ENCODE results near the gene ZSCAN5A.
A peak's percentile ranks its signal among the peaks of the same experiment; 100 is the strongest.
"Not testable (repeated sequence)": the region's sequence is repeated elsewhere in the genome, so short reads cannot be mapped to it uniquely, and the experiment has no call there.

The ZSCAN5A gene

GRCh38 chr19:56273563-56274117 lies 41.0 kb downstream of the ZSCAN5A start:
- H3K4me3 Mint-ChIP-seq = no peak overlapping the region
- H3K36me3 Mint-ChIP-seq (ENCODE audit: low read depth) = peaks cover 30% of the 10 kb centered on the region
- no peaks in the 10 kb centered on the region for H3K9me3 Mint-ChIP-seq
- no peak overlapping the region for H3K27ac Mint-ChIP-seq
- peaks cover 38% of the 10 kb centered on the region for H3K4me1 Mint-ChIP-seq (ENCODE audit: low read depth)
- intact Hi-C loops (cut with micrococcal nuclease) = no loop called here
- no peaks in the 10 kb centered on the region for H3K27me3 Mint-ChIP-seq

- H3K4me3 Mint-ChIP-seq = no peak within 1 kb of the TSS
- H3K27ac Mint-ChIP-seq = peak within 1 kb of the TSS; percentile 80
- intact Hi-C loops (cut with micrococcal nuclease) = no loop called here
- peaks cover 38% of the 10 kb centered on the region for H3K4me1 Mint-ChIP-seq (ENCODE audit: low read depth)
- H3K27me3 Mint-ChIP-seq = no peaks in the 10 kb centered on the region
- H3K9me3 Mint-ChIP-seq = no peaks in the 10 kb centered on the region
- H3K36me3 Mint-ChIP-seq (ENCODE audit: low read depth) = peaks cover 21% of the 10 kb centered on the region
These were observed 42.4 kb downstream of the ZSCAN5A start, which contains the start of gene EDDM13 for GRCh38 chr19:56272161-56272798. TSS of gene EDDM13 (plus strand) at chr19:56272748. CDS start at chr19:56272835, 87 bp downstream.

- Mint-ChIP-seq H3K27ac (peak overlapping the region; percentile 80), H3K4me3 (no peak overlapping the region), H3K4me1 (ENCODE audit: low read depth) (peaks cover 38% of the 10 kb centered on the region), H3K9me3 (no peaks in the 10 kb centered on the region), H3K36me3 (ENCODE audit: low read depth) (peaks cover 20% of the 10 kb centered on the region), H3K27me3 (no peaks in the 10 kb centered on the region)
- intact Hi-C loops (cut with micrococcal nuclease) = no loop called here
These were observed 43.5 kb downstream of the ZSCAN5A start for GRCh38 chr19:56271151-56271550.

GRCh38 chr19:56270676-56271075 lies 44.0 kb downstream of the ZSCAN5A start:
- H3K36me3 Mint-ChIP-seq (ENCODE audit: low read depth) = peaks cover 15% of the 10 kb centered on the region
- H3K9me3 Mint-ChIP-seq = no peaks in the 10 kb centered on the region
- intact Hi-C loops (cut with micrococcal nuclease) = no loop called here
- no peak overlapping the region for H3K4me3 Mint-ChIP-seq
- peaks cover 38% of the 10 kb centered on the region for H3K4me1 Mint-ChIP-seq (ENCODE audit: low read depth)
- H3K27me3 Mint-ChIP-seq = no peaks in the 10 kb centered on the region
- peak overlapping the region; percentile 80 for H3K27ac Mint-ChIP-seq

GRCh38 chr19:56269348-56269747 lies 45.3 kb downstream of the ZSCAN5A start:
- no peaks in the 10 kb centered on the region for H3K9me3 Mint-ChIP-seq
- H3K27me3 Mint-ChIP-seq = no peaks in the 10 kb centered on the region
- H3K4me3 Mint-ChIP-seq = no peak overlapping the region
- H3K36me3 Mint-ChIP-seq (ENCODE audit: low read depth) = peaks cover 15% of the 10 kb centered on the region
- H3K27ac Mint-ChIP-seq = peak overlapping the region; percentile 2
- intact Hi-C loops (cut with micrococcal nuclease) = no loop called here
- H3K4me1 Mint-ChIP-seq (ENCODE audit: low read depth) = peaks cover 47% of the 10 kb centered on the region

- intact Hi-C loops (cut with micrococcal nuclease) = no loop called here
- no peaks in the 10 kb centered on the region for H3K27me3 Mint-ChIP-seq
- H3K4me1 Mint-ChIP-seq (ENCODE audit: low read depth) = peaks cover 31% of the 10 kb centered on the region
- no peak overlapping the region for H3K27ac Mint-ChIP-seq
- peaks cover 7% of the 10 kb centered on the region for H3K36me3 Mint-ChIP-seq (ENCODE audit: low read depth)
- H3K4me3 Mint-ChIP-seq = no peak overlapping the region
- no peaks in the 10 kb centered on the region for H3K9me3 Mint-ChIP-seq
These were observed 48.6 kb downstream of the ZSCAN5A start for GRCh38 chr19:56266051-56266450.

- Mint-ChIP-seq H3K4me3 (no peak overlapping the region), H3K27me3 (no peaks in the 10 kb centered on the region), H3K27ac (no peak overlapping the region), H3K9me3 (no peaks in the 10 kb centered on the region), H3K36me3 (ENCODE audit: low read depth) (peaks cover 5% of the 10 kb centered on the region), H3K4me1 (ENCODE audit: low read depth) (peaks cover 18% of the 10 kb centered on the region)
- intact Hi-C loops (cut with micrococcal nuclease) = no loop called here
These were observed 51.3 kb downstream of the ZSCAN5A start for GRCh38 chr19:56263319-56263718.

- intact Hi-C loops (cut with micrococcal nuclease); H3K9me3 Mint-ChIP-seq; H3K27me3 Mint-ChIP-seq; H3K36me3 Mint-ChIP-seq (ENCODE audit: low read depth); H3K4me3 Mint-ChIP-seq; H3K27ac Mint-ChIP-seq: not testable (repeated sequence)
- peaks cover 18% of the 10 kb centered on the region for H3K4me1 Mint-ChIP-seq (ENCODE audit: low read depth)
These were observed 52.7 kb downstream of the ZSCAN5A start for GRCh38 chr19:56261932-56262331.

GRCh38 chr19:56261145-56261544 lies 53.5 kb downstream of the ZSCAN5A start:
- Mint-ChIP-seq H3K4me3 (no peak overlapping the region), H3K4me1 (ENCODE audit: low read depth) (peaks cover 18% of the 10 kb centered on the region), H3K27ac (no peak overlapping the region), H3K27me3 (no peaks in the 10 kb centered on the region), H3K9me3 (no peaks in the 10 kb centered on the region), H3K36me3 (ENCODE audit: low read depth) (peaks cover 8% of the 10 kb centered on the region)
- intact Hi-C loops (cut with micrococcal nuclease) = no loop called here

- Mint-ChIP-seq H3K27ac (no peak overlapping the region), H3K36me3 (ENCODE audit: low read depth) (peaks cover 8% of the 10 kb centered on the region), H3K9me3 (no peaks in the 10 kb centered on the region), H3K27me3 (no peaks in the 10 kb centered on the region), H3K4me3 (no peak overlapping the region), H3K4me1 (ENCODE audit: low read depth) (peaks cover 5% of the 10 kb centered on the region)
- intact Hi-C loops (cut with micrococcal nuclease) = loop anchor here (10.0 kb wide), 2 partner anchors 47 to 183 kb away; no protein-coding TSS in a partner anchor
These were observed 56.4 kb downstream of the ZSCAN5A start for GRCh38 chr19:56258272-56258671.

- intact Hi-C loops (cut with micrococcal nuclease) = loop anchor here (1.0 to 10.0 kb wide), 3 partner anchors 51 to 179 kb away; no protein-coding TSS in a partner anchor
- Mint-ChIP-seq H3K4me1 (ENCODE audit: low read depth) (no peaks in the 10 kb centered on the region), H3K4me3 (no peak overlapping the region)
These were observed 60.9 kb downstream of the ZSCAN5A start for GRCh38 chr19:56253737-56254136.

GRCh38 chr19:56252699-56253422 lies 61.8 kb downstream of the ZSCAN5A start:
- H3K27ac Mint-ChIP-seq = peak overlapping the region; percentile 24
- H3K4me3 Mint-ChIP-seq = no peak overlapping the region
- intact Hi-C loops (cut with micrococcal nuclease) = loop anchor here (1.0 to 10.0 kb wide), 3 partner anchors 52 to 178 kb away; no protein-coding TSS in a partner anchor

More at GRCh38 chr19:56253737-56254136, 60.9 kb downstream of the ZSCAN5A start:
- H3K9me3 Mint-ChIP-seq = peaks cover 10% of the 10 kb centered on the region
- H3K36me3 Mint-ChIP-seq (ENCODE audit: low read depth) = peaks cover 7% of the 10 kb centered on the region
- H3K27me3 Mint-ChIP-seq = no peaks in the 10 kb centered on the region
- no peak overlapping the region for H3K27ac Mint-ChIP-seq

GRCh38 chr19:56248736-56249338 lies 65.8 kb downstream of the ZSCAN5A start:
- intact Hi-C loops (cut with micrococcal nuclease) = not testable (repeated sequence)

More at GRCh38 chr19:56252699-56253422, 61.8 kb downstream of the ZSCAN5A start:
- H3K9me3 Mint-ChIP-seq = peaks cover 10% of the 10 kb centered on the region
- no peaks in the 10 kb centered on the region for H3K4me1 Mint-ChIP-seq (ENCODE audit: low read depth)
- H3K36me3 Mint-ChIP-seq (ENCODE audit: low read depth) = no peaks in the 10 kb centered on the region
- no peaks in the 10 kb centered on the region for H3K27me3 Mint-ChIP-seq

GRCh38 chr19:56245764-56246163 lies 68.9 kb downstream of the ZSCAN5A start:
- H3K9me3 Mint-ChIP-seq; H3K4me1 Mint-ChIP-seq (ENCODE audit: low read depth); intact Hi-C loops (cut with micrococcal nuclease); H3K27me3 Mint-ChIP-seq; H3K4me3 Mint-ChIP-seq; H3K27ac Mint-ChIP-seq: not testable (repeated sequence)
- H3K36me3 Mint-ChIP-seq (ENCODE audit: low read depth) = peaks cover 15% of the 10 kb centered on the region

More at GRCh38 chr19:56248736-56249338, 65.8 kb downstream of the ZSCAN5A start:
- not testable (repeated sequence) for H3K36me3 Mint-ChIP-seq (ENCODE audit: low read depth); H3K9me3 Mint-ChIP-seq; H3K27ac Mint-ChIP-seq; H3K4me1 Mint-ChIP-seq (ENCODE audit: low read depth); H3K4me3 Mint-ChIP-seq; H3K27me3 Mint-ChIP-seq
